ENCODE measurements around the gene DEPDC5.

GRCh38 chr22:31933816-31934482, 180.1 kb downstream of the DEPDC5 start:
- TF ChIP-seq CTCF (conservative IDR thresholded peaks at IDR 0.05; ENCODE audit: low read depth, low read length): no peak
- TF ChIP-seq EZH2 (IDR thresholded peaks at IDR 0.05; ENCODE audit: borderline replicate concordance, low read depth, low read length, poor library complexity, severe bottlenecking): no peak

Measured in A673 (cell line).